Measurements from ENCODE around the gene MMS22L.

DNA sequence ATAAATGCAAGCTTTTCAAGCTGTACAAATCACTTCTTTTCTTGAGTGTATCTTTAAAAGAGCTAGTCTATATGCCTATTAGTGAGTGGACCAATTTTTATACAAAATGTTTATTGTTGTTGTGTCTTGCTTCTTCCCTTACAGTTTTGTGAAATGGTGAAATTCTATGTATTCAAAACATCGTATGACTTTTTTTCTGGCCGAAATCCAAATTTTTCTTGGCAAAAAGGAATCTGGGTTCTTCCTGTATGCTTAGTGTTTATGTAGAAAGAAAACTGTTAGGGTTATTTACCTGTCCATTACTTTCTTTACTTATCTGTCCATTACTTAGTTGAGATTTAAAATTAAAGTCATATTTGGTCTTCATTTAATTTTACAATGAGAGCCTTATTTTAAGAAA, 153.9 kb downstream of the MMS22L start:
- TF ChIP-seq POLR2AphosphoS5 (IDR thresholded peaks at IDR 0.05; ENCODE audit: low read depth), result no peak
- TF ChIP-seq, protein P1, sequence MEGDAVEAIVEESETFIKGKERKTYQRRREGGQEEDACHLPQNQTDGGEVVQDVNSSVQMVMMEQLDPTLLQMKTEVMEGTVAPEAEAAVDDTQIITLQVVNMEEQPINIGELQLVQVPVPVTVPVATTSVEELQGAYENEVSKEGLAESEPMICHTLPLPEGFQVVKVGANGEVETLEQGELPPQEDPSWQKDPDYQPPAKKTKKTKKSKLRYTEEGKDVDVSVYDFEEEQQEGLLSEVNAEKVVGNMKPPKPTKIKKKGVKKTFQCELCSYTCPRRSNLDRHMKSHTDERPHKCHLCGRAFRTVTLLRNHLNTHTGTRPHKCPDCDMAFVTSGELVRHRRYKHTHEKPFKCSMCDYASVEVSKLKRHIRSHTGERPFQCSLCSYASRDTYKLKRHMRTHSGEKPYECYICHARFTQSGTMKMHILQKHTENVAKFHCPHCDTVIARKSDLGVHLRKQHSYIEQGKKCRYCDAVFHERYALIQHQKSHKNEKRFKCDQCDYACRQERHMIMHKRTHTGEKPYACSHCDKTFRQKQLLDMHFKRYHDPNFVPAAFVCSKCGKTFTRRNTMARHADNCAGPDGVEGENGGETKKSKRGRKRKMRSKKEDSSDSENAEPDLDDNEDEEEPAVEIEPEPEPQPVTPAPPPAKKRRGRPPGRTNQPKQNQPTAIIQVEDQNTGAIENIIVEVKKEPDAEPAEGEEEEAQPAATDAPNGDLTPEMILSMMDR (IDR thresholded peaks at IDR 0.05; ENCODE audit: insufficient read depth, low read length), result no peak
- TF ChIP-seq SPI1 (IDR thresholded peaks at IDR 0.05; ENCODE audit: borderline replicate concordance, low read depth), result no peak

All from HL-60 (cell line).